Stimulated activated CD8-positive, alpha-beta memory T cell treated with anti-CD3 and anti-CD28 coated beads, Interleukin-4, amount 100 ng/mL, for 1 hour (primary cell): ENCODE results near the gene MAN1C1.
"Not testable (repeated sequence)": the region's sequence is repeated elsewhere in the genome, so short reads cannot be mapped to it uniquely, and the experiment has no call there.

Experiments
- DNase-seq, 2 donors: peaks; one replicate each; pipeline ENCODE4 v3.0.0-alpha.2; 2020; ENCODE audit warnings: low read depth in 2 of 2, low spot score in 1 of 2

The MAN1C1 gene

DNA sequence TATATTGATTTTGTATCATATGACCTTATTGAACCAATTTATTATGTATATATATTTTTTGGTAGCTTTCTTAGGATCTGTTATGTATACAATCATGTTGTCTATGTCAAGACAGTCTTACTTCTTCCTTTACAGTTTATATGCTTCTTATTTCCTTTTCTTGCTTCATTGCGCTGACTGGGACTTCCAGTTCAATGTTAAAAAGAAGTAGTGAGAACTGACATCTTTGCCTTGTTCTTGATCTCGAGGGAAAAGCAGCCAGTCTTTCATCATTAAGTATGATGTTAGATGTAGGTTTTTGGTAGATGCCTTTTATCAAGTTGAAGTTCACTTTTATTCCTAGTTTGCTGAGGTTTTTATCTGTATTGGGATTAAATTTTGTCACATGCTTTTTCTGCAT is 17.5 kb downstream of the MAN1C1 start:
- DNase-seq: no peak

DNA sequence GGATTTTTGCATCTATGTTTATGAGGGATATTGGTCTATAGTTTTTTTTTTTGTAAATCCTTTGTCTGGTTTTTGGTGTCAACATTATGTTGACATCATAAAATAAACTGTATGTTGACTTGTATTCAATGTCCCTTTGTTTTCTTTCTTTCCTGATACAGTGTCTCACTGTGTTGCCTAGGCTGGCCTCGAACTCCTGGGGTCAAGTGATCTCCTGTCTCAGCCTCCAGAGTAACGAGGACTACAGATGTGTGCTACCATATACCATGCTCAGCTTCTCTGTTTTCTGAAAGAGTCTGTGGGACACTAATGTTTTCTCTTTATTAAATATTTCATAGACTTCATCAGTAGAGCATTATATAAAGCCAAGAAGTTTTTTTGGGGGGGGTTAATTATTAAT is 18.3 kb downstream of the MAN1C1 start:
- no peak for DNase-seq

DNA sequence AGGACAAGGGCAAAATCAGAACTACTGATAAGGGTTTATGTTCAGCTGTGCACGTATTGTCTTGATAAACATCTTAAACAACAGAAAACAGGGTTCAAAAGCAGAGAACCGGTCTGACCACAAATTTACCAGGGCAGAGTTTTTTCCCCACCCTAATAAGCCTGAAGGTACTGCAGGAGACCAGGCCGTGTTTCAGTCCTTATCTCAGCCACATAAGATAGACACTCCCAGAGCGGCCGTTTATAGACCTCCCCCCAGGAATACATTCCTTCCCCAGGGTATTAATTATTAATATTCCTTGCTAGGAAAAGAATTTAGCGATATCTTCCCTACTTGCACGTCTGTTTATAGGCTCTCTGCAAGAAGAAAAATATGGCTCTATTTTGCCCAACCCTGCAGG is 19.6 kb downstream of the MAN1C1 start:
- DNase-seq: not testable (repeated sequence)

DNA sequence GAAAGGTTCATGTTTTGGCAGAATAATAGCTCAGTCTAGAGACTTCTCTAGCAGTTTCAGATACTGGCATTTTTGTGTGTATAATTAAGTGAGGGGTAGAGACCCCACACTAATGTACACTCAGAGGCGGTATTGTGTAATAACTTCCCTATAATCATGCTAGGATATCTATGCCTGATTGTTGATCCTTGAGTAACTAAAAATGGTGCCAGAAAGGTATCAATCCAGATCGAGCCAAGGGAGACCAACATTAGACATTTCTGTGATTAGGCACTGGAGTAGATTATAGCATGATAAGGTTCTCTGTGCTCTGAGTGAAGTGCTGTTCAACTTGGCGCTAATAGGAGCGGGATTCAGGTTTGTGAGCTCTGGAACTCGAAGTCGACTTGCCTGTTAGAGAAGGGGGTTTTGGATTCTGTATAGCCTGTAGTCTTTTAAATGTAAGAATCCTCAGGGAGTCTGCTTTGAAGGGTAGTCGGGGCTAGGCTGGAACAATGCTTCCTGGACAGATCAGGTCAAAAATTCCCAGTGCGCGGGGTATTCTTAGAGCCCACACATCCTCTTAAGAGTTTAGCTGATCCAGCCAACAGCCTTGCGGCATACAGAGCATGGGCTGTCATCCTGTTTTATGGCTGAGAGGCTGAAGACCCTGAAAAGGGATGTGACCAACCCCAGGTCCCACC is 24.2 kb downstream of the MAN1C1 start:
- no peak for DNase-seq

DNA sequence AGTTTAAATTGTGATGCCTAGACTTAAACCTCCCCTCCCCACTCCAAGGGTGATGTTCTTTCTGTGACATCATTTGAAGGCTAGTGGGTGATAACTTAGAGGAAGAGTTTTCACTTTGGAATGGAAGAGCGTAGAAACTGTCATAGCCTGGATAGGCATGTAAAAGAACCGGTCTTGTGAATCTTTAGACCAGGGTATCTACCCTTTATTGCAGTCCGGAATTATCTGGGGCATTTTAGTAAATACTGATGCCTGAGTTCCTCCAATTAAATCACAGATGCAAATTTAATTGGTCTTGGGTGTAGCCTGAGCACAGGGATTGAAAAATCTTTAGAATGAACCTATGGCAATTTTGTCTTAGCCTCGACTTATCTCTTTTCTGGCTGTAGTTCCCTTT is 24.7 kb downstream of the MAN1C1 start:
- DNase-seq: no peak

DNA sequence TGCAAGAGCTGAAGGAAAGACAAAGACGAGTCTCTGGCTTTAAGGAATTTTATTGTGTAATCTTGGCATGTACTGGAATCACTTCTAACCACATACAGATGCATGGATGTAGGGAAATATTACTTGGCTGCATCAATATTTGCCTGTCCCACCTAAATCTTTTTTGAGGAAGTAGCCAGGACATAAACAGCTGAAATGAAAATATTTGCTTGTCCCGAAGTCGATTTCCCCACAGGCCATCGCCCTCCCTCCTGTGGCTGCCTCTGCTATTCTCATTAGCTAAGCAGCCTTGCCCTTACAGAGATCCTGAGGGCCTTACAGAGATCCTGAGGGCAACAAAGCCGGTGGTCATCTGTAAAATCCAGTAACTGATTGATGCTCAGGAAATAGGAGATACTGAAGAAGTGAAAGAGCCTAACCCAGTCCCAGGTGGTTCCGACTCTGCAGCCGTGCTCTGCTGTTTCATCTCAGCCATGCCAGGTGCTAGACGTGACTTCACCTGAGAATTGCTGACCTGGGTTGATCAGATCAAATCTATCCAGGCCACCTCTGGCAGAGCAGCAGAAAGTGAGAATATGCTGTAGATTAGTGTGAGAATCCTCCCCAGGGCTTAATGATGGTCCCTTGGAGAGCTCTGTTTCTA is 25.5 kb downstream of the MAN1C1 start:
- DNase-seq: no peak

DNA sequence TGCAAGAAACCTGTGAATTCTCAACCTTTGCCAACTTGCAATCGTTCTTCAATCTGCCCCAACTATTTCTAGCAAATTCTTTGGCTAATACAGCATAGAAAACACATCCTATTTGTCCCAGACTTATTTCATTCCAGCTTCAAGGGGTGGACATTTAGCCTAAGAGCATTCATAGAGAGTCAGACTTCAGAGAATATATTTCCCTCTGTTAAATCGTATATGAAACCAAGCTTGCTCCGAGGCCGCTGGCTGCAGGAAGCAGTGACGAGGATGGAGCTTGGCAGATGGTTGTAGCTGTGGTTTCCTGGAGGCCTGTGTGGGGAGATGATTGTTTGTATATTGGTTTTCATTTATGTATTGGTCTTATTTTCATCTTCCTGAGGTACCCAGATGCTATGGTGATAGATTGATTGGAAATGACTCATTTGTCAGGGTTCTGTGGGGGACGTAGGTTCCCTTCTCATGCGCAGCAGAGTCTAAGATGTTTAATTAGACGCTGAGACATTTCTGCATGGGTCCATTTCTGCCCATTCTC is 26.1 kb downstream of the MAN1C1 start:
- peak; percentile 27 to 40 for DNase-seq

DNA sequence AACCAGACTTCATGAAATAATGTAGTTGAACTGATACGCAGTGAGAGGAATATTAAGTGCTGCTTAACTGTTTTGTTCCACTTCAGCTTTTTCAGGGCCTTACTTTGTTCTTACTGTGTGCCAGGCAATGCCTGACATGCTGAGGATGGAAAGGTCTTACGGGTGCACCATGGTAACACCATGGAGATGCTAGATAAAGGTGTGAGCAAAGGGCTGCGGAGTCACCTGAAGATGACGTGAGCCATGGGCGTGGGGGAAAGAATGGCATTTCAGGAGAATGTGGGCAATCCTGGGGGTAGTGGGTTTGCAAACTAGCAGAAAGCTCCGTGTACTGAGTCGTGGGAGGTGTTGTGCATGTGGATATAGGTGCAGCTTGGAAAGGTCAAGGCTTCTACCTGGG is 27.3 kb downstream of the MAN1C1 start:
- no peak for DNase-seq

DNA sequence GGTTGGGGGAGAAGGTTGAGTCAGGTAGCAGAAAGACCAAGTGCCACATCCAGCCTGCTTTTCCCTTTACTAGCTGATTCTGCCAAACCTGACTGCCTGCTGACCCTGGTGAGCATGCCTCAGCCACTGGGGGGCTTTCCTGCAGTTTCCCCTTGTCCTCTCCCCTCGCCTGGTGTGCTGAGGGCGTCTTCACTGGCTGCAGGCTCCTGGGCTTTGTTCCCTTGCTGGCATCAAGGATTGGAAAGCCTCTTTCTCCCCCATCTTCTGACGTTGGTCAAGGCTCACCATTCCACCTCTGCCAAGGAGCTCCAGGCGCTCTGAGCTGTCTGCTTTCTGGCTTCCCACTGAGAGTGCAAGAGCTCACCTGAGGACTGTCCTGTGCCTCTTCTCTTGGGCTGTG is 28.4 kb downstream of the MAN1C1 start:
- no peak for DNase-seq

DNA sequence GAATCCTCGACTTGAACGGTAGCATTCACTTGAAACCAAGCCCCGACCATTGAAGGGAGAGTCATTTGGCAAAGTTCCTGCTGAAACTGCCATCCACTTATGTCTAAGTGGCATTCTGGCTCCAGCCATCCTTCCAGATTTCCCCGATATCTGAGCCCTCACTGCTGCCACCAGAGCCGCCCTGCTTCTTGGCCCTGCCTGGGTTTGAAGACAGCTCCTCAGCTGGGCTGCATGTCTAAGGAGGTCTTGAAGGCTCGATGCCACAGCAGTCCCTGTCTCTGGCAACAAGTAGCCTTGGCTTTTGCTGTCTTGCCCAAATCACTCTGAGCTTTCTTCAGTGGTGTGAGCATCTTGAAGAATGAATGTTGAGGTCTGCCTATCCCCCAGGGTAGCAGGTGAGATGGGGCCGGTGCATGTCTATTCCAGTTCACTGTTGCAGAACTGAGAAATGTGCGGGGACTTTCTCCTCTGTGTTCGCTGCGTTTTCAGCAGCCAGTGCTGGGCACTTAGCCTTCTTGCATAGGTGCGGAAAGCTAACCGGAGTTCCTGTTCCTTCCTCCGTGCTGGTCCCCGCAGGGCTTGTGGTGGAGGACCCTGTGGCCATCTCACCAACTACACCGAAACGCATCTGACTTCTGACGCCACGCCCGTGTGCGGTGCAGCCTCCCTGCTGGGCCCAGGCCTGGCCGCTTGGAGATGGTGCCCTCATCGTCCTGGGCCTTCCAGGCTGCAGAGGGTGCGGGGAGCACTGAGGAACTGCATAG is 29.2 kb downstream of the MAN1C1 start:
- no peak for DNase-seq

DNA sequence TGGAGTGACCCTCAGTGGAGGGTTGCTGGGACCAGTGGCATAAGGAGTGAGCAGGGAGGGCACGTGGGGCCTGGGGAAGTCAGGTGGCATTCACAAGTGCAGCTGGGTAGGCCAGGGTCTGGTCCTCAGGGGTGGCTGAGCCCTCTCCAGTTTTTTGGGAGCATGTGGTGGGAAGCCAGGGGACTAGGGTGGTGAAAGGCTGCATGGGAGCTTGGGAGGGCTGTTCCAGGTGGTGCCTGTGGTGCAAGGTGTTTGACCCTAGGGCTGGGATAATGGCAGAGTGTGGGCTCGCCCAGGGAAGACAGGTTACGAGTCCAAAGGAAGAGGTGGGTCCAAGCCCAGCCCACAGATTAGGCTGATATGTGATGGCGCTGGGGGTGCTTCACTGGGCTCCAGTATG is 30.5 kb downstream of the MAN1C1 start:
- no peak for DNase-seq

DNA sequence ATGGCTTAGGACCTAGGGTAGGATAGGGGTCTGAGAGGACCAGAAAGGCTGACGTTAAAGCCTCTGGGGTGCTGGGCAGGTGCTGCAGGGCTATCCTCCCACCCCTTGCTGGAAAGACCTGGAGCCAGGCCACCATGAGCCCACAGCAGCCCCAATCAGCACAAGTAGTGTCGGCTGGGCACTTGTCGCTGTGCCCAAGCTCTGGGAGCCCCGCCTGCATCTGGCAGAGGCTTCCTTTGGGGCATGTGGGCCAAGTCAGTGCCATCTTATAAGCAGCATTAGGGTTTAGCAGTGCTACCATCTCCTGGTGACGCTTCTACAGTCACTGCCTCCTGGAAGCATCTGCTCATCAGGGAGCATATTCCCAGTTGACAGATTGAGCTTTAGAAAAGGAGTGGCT is 31.3 kb downstream of the MAN1C1 start:
- DNase-seq: no peak

DNA sequence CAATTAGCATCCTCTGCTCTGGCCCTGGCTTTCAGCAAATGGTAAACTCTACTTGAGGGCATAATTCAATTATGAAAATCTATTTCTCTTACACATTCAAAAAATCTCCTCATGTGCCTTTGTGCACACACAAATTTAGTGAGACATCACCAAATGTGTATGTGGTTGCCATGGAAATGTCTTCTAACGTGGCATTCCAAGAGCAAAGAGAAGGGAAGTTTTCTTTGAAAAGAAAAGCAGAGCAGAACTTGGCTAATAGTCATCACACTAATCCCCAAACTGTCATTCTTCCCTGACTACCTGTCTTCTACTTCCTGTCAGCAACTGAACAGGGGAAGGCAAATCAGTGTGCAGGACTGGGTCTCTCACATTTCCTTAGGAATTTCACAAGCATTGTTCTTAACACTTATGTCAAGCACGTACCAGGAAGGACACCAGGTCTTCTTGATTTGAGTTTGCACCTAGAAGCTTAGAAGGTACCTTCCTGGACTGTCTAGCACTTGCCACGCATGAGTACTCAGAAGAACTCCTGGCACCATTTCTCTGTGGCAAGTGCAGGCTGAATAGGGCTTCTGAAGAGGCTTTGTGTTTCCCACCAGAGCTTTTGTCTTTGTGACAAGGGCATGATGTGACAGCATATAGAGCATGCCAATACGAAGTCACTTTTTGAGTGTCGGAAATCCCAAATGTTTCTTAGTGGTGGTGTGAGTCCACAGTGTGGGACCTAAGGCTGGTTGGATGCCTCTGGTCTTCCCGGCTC is 32.3 kb downstream of the MAN1C1 start:
- no peak for DNase-seq

DNA sequence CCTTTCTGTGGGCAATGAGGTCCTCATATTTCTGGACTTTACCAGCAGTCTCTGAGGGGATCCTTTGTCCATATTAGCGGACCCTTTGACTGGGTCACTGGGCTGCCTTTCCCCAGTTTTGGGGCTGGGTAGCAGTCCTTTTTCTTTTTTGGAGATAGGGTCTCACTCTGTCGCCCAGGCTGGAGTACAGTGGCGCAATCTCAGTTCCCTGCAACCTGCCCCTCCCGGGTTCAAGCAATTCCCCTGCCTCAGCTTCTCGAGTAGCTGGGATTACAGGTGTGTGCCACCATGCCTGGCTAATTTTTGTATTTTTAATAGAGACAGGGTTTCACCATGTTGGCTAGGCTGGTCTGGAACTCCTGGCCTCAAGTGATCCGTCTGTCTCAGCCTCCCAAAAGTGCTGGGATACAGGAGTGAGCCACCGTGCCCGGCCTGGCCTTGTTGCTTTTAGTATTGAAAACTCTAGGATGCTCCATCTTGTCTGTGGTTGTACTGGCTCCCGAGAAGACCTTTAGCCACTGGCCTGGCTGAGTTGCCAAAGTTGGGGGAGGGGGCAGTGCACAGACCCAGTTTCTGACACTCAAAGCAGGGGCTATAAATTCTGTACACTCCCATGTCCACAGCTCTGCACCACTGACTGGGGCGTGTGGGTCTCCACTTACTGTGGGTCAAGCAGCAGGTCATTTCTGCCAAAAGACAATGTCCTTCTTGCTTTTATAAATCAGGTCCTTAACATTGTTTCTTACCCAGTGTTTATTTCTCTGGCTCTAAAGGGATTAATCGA is 33.1 kb downstream of the MAN1C1 start:
- DNase-seq: no peak

DNA sequence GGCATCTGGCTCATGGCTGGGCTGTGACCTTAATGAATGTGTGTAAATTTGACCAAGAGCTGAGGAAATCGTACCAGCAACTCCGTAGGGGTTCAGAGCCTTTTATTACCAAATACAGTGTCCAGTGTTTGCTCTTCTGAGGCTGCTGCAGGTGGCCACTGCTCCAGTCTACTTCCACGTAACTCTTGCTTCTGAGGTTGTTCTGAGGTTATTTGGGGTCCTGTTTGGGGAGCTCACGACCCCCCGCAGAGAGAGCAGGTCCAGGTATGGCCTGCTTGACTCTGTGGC is 33.6 kb downstream of the MAN1C1 start:
- no peak for DNase-seq

DNA sequence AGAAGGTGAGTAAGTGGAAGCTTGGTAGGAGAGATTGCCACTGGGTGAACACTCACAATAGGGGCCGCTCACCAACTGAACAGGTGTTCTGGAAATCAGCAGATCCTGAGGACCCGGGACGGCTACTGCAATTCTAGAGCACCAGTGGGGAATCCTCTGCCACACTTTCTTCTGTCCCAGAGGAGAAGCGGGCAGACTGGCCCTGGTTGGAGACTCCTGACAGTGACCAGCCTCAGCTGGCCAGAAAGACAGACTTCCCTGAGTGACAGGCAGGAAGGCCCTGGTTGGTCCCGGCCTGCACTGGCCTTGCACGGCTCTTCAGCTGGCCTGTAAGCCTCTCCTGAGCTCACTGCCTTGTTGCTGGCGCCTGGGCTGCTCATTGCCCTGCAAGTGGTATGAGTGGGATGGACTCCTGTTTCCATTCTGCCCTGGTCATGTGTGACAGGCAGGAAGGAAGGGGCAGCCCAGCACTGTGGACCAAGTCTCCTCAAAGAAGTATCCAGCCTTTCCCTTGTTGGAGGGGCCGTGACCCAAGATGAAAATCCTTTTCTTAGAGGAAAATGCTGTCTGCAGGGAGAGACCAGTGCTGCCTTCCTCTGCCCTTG is 34.5 kb downstream of the MAN1C1 start:
- DNase-seq: no peak

DNA sequence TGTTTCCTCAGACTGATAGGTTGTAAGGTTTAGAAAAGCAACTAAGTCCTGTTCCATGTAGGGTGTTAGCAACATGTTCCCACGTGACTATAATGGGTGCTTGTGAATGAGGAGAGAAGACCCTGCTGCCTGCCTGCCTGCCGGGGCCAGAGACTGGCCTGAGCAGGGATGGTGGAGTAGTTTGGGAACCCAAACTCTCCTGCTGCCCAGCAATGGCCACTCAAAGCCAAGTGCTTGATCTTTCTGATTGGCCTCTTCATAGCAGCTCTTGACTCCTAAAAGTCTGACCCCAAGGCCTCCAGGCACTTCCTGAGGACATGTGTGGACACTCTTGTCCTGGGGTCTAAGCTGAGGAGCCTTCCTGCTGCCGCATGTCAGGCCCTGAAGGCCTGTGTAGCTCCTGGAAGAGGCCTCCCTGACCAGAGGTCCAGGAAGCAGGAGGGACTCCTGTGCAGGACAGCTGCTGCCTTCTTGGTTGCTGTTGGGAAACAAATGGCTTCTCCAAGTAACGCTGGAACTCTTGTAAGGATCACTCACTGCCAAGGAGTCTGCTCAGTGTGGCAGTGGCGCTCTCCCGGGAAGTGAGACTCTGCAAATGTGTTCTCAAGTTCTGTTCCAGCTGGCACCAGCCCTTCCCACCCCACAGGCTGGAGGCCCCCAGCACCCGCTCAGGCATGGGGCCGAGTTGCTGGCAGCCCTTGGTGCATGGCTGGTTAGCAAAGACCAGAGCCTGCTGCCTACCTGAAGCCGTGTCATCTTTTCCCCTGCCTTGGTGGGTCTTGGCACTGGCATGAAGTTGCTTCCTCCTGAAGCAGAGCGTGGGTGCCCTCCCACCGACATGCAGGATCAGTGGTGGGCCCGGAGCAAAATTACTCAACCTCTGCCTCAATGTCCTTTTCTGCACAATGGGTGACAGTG is 35.5 kb downstream of the MAN1C1 start:
- DNase-seq: no peak

DNA sequence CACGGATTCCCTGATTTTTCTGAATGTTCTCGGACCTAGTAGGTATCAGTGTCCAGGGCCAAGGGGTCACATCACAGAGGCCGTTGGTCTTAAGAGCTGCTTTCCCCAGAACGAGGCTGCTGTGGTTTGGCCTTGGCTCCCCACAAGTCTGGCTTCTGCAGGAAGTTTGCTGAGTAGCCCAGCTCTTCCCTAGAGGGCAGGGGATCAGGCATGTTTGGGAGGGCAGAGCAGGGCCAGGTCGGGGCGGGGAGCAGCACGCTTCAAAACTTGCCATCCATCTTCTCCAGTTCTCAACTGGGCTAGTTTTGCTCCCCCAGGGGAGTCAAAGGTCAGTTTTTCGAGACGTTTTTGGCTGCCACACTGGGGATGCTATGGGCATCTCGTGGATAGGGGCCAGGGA is 37.0 kb downstream of the MAN1C1 start:
- no peak for DNase-seq

DNA sequence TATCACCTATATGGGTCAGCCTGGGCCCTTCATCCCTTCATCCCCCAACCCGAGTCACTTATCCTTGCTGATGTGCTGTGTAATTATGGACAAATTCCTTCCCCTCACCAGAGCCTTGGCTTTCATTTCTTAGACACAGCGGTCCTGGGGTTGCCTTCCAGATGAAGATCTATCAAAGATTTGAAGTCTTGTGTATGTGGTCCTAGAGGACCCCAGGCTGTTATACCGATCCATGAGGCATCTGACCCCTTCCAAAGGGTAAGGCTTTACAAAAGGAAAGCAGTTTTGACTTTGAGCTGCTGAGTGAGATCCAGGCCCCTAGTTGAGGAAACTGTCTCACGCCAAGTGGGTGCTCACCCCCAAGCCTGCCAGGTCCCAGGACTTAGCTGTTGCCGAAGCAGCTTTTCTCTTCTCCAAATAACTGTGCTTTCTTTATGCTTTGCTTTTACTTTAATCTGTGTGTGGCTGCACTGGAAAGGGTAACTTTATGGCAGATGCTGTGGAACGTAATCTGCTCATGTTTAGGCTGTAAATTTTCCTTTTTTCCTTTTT is 37.6 kb downstream of the MAN1C1 start:
- no peak for DNase-seq
